Stimulated activated CD4-positive, alpha-beta T cell treated with anti-CD3 and anti-CD28 coated beads, Interleukin-4, amount 100 ng/mL, for 24 hours (primary cell): ENCODE data around the gene ALG9.
"Not testable (repeated sequence)": the region's sequence is repeated elsewhere in the genome, so short reads cannot be mapped to it uniquely, and the experiment has no call there.

Experiments used
- DNase-seq: peaks from one replicate; pipeline ENCODE4 v3.0.0-alpha.2; 2020

The ALG9 gene

GRCh38 chr11:111870886-111871692, at the start of gene ALG9:
ALG9 (minus strand) TSS chr11:111871581; CDS start chr11:111871482, 99 bp downstream.
- peak; percentile 93 for DNase-seq

- no peak for DNase-seq
Observed at GRCh38 chr11:111920908-111921307, 49.5 kb upstream of the ALG9 start.

- DNase-seq, result no peak
Observed at GRCh38 chr11:111918390-111919256, 47.2 kb upstream of the ALG9 start, which contains the start of gene C11orf52. C11orf52 (plus strand) TSS chr11:111918913; CDS start chr11:111918973, 60 bp downstream.

GRCh38 chr11:111917788-111918187, 46.4 kb upstream of the ALG9 start:
- no peak for DNase-seq

- DNase-seq, result no peak
Observed at GRCh38 chr11:111917312-111917711, 45.9 kb upstream of the ALG9 start.

GRCh38 chr11:111916768-111917167, 45.4 kb upstream of the ALG9 start:
- DNase-seq, result no peak

- no peak for DNase-seq
Observed at GRCh38 chr11:111913997-111914396, 42.6 kb upstream of the ALG9 start.

GRCh38 chr11:111913031-111913861, 41.9 kb upstream of the ALG9 start:
- DNase-seq, result no peak

GRCh38 chr11:111912535-111912934, 41.2 kb upstream of the ALG9 start, which contains the start of gene HSPB2:
HSPB2 (plus strand) TSS chr11:111912734; CDS start chr11:111912830, 96 bp downstream.
- no peak for DNase-seq

GRCh38 chr11:111911563-111912401, 40.4 kb upstream of the ALG9 start, which contains the start of gene CRYAB:
CRYAB (minus strand) TSS chr11:111911770; CDS start chr11:111911724, 46 bp downstream.
- no peak for DNase-seq

GRCh38 chr11:111910676-111911562, 39.5 kb upstream of the ALG9 start:
- no peak for DNase-seq

- no peak for DNase-seq
Observed at GRCh38 chr11:111909378-111909777, 38.0 kb upstream of the ALG9 start.

- no peak for DNase-seq
Observed at GRCh38 chr11:111908639-111909305, 37.4 kb upstream of the ALG9 start.

- no peak for DNase-seq
Observed at GRCh38 chr11:111906680-111907079, 35.3 kb upstream of the ALG9 start.

GRCh38 chr11:111905411-111905810, 34.0 kb upstream of the ALG9 start:
- no peak for DNase-seq

- DNase-seq, result no peak
Observed at GRCh38 chr11:111886844-111887243, 15.5 kb upstream of the ALG9 start.

- no peak for DNase-seq
Observed at GRCh38 chr11:111886032-111886431, 14.7 kb upstream of the ALG9 start.

GRCh38 chr11:111885053-111885452, 13.7 kb upstream of the ALG9 start:
- not testable (repeated sequence) for DNase-seq

- DNase-seq, result no peak
Observed at GRCh38 chr11:111882202-111882601, 10.8 kb upstream of the ALG9 start.

- DNase-seq, result no peak
Observed at GRCh38 chr11:111879637-111879960, 8.2 kb upstream of the ALG9 start.
